Neuronal stem cell (in vitro differentiated cells): Measurements from ENCODE around the gene FECH.

ENCODE experiments used
- DNase-seq: peaks from one replicate; pipeline ENCODE4 v3.0.0-alpha.2; 2013; ENCODE audit warnings: low spot score
- H2AFZ ChIP-seq: one replicate; pipeline ENCODE4 v1.6.1; 2013; ENCODE audit warnings: mild to moderate bottlenecking, low read length, inconsistent platforms
- H2AK5ac ChIP-seq: 2 replicates; pipeline ENCODE4 v1.6.1; 2013; ENCODE audit warnings: low read depth, mild to moderate bottlenecking, inconsistent platforms, low read length, moderate library complexity, mixed read lengths
- H2BK120ac ChIP-seq: 2 replicates; pipeline ENCODE4 v1.6.1; 2013; ENCODE audit warnings: low read depth, mild to moderate bottlenecking, inconsistent platforms, low read length, moderate library complexity, mixed read lengths
- H2BK12ac ChIP-seq: one replicate; pipeline ENCODE4 v1.6.1; 2013; ENCODE audit warnings: low read length, inconsistent platforms
- H2BK15ac ChIP-seq: 2 replicates; pipeline ENCODE4 v1.6.1; 2013; ENCODE audit warnings: mild to moderate bottlenecking, low read length, inconsistent platforms, mixed read lengths
- H2BK5ac ChIP-seq: one replicate; pipeline ENCODE4 v1.6.1; 2013; ENCODE audit warnings: inconsistent platforms, mild to moderate bottlenecking, low read length, moderate library complexity
- H3K14ac ChIP-seq: one replicate; pipeline ENCODE4 v1.6.1; 2013; ENCODE audit warnings: low read length, inconsistent platforms
- H3K18ac ChIP-seq: 2 replicates; pipeline ENCODE4 v1.6.1; 2013; ENCODE audit warnings: low read length, inconsistent platforms
- H3K23ac ChIP-seq: 2 replicates; pipeline ENCODE4 v1.6.1; 2013; ENCODE audit warnings: low read depth, mild to moderate bottlenecking, mixed read lengths, low read length, inconsistent platforms; ENCODE audit not compliant: poor library complexity
- H3K27ac ChIP-seq: replicated peaks from 3 replicates; pipeline ENCODE4 v1.5.1; 2013; ENCODE audit warnings: low read length, inconsistent platforms
- H3K27me3 ChIP-seq, 3 experiments: 2 replicates each; pipeline ENCODE4 v1.6.1; 2013; ENCODE audit warnings: low read length in 3 of 3, mild to moderate bottlenecking in 2 of 3, inconsistent platforms in 1 of 3, low read depth in 1 of 3, mixed read lengths in 1 of 3, moderate library complexity in 1 of 3; ENCODE audit not compliant: control insufficient read depth in 3 of 3, insufficient read depth in 3 of 3
- H3K36me3 ChIP-seq, 2 donors: replicated peaks in 1 of 2; 2 replicates each; pipeline ENCODE4 v1.6.1; 2013; ENCODE audit warnings: low read length in 2 of 2; ENCODE audit not compliant: control insufficient read depth in 2 of 2, insufficient read depth in 2 of 2
- H3K4ac ChIP-seq: 2 replicates; pipeline ENCODE4 v1.6.1; 2013; ENCODE audit warnings: inconsistent platforms, mild to moderate bottlenecking, low read length, moderate library complexity
- H3K4me1 ChIP-seq, 2 donors: 1 replicate in 1 of 2; 2 replicates in 1 of 2; pipeline ENCODE4 v1.6.1; 2013; ENCODE audit warnings: low read length in 2 of 2, low read depth in 1 of 2; ENCODE audit not compliant: control insufficient read depth in 2 of 2, insufficient read depth in 1 of 2
- H3K4me2 ChIP-seq: one replicate; pipeline ENCODE4 v1.6.1; 2013; ENCODE audit warnings: mild to moderate bottlenecking, low read length, inconsistent platforms; ENCODE audit not compliant: insufficient read depth, poor library complexity, severe bottlenecking
- H3K4me3 ChIP-seq, 2 donors: 2 replicates each; pipeline ENCODE4 v1.5.1; 2013; ENCODE audit warnings: low read length in 2 of 2, mild to moderate bottlenecking in 2 of 2, inconsistent platforms in 1 of 2, moderate library complexity in 1 of 2
- H3K79me1 ChIP-seq: one replicate; pipeline ENCODE4 v1.6.1; 2013; ENCODE audit warnings: low read depth, mild to moderate bottlenecking, inconsistent platforms, low read length, moderate library complexity
- H3K9ac ChIP-seq: one replicate; pipeline ENCODE4 v1.6.1; 2013; ENCODE audit warnings: mild to moderate bottlenecking, low read depth, low read length, inconsistent platforms; ENCODE audit not compliant: poor library complexity
- H3K9me3 ChIP-seq, 2 donors: replicated peaks in 1 of 2; 2 replicates each; pipeline versions ENCODE3 to v1.6.1; 2013; ENCODE audit warnings: low read length in 2 of 2, mild to moderate bottlenecking in 2 of 2, inconsistent platforms in 1 of 2, low read depth in 1 of 2, mixed read lengths in 1 of 2, moderate library complexity in 1 of 2; ENCODE audit not compliant: control insufficient read depth in 2 of 2, insufficient read depth in 1 of 2
- H4K8ac ChIP-seq: one replicate; pipeline ENCODE4 v1.6.1; 2013; ENCODE audit warnings: low read depth, mild to moderate bottlenecking, inconsistent platforms, low read length, moderate library complexity
- H4K91ac ChIP-seq: one replicate; pipeline ENCODE4 v1.6.1; 2013; ENCODE audit warnings: low read length, low read depth, mild to moderate bottlenecking, inconsistent platforms; ENCODE audit not compliant: poor library complexity
- WGBS, 2 donors: extraction: QIAGEN DNeasy Blood & Tissue Kit; methylation state at CpG; one replicate each; pipeline ENCODE4 v1.1.7; 2013; ENCODE audit warnings: missing lambda C conversion rate in 2 of 2, mixed read lengths in 1 of 2; ENCODE audit not compliant: insufficient read length in 2 of 2, insufficient replicate concordance in 1 of 2; ENCODE audit errors: extremely low coverage in 2 of 2; 5-methylcytosine and 5-hydroxymethylcytosine counted together

FECH gene

DNA sequence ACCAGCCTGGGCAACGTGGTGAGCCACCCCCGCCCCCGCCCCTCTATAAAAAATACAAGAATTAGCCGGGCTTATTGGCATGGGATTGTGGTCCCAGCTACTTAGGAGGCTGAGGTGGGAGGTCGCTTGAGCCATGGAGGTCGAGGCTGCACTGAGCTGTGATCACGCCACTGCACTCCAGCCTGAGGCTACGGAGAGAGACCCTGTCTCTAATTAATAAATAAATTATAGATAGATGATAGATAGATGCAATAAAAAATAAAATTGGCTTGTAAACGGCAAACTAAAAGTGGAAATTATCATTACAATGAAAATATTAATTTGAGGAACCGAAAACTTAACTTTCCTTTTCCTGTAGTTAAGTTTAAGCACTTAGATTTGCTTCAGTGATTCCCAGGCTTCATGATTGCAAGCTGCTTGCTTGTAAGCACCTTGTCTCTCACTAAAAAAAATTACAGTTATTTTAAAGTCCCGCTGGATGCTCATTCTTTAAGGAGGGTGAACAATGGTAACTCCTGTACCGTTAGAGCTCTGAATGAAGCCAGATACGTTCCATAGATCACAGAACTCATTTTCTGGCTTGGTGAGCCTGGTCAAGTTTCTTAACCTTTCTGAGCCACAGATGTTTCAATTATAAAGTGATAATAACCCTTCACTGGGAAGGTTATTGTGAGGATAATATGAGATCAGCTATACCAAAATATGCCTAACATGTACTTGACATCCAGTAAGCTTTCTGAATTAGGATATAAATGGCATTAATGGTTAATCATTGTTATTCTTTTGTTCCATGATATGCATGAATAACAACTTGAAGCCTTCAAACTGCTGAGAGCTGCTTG lies 44.5 kb upstream of the FECH start:
- Histone ChIP-seq H3K18ac (no peak overlapping the region), H3K9ac (no peak overlapping the region), H3K9me3 (peaks cover 2 to 3% of the 10 kb centered on the region in 2 donors), H3K79me1 (no peaks in the 10 kb centered on the region), H3K36me3 (peaks cover 0 to 3% of the 10 kb centered on the region in 2 donors), H3K4me3 (peak overlapping the region; percentile 52 to 81), H2BK12ac (no peak overlapping the region), H3K4me1 (peaks cover 2 to 4% of the 10 kb centered on the region in 2 donors), H2BK120ac (no peak overlapping the region), H4K8ac (no peak overlapping the region), H2AK5ac (no peak overlapping the region), H2BK5ac (no peak overlapping the region), H3K4me2 (peak overlapping the region; percentile 51), H4K91ac (no peak overlapping the region), H2BK15ac (no peak overlapping the region), H3K4ac (no peak overlapping the region), H3K27me3 (no peaks in the 10 kb centered on the region), H3K27ac (no peak overlapping the region), H3K14ac (no peak overlapping the region), H2AFZ (peak overlapping the region; percentile 95), H3K23ac (no peak overlapping the region)
- WGBS, 2 donors = no CpG with 5 or more reads among the region's 13 CpGs
- no peak for DNase-seq

- H2BK5ac ChIP-seq = no peak overlapping the region
- peaks cover 2 to 3% of the 10 kb centered on the region in 2 donors for H3K9me3 ChIP-seq
- no peak overlapping the region for H3K14ac ChIP-seq
- H2BK12ac ChIP-seq = no peak overlapping the region
- H3K79me1 ChIP-seq = no peaks in the 10 kb centered on the region
- no peaks in the 10 kb centered on the region for H3K27me3 ChIP-seq
- H2AK5ac ChIP-seq = no peak overlapping the region
- no peak overlapping the region for H2BK15ac ChIP-seq
- no peak overlapping the region for H4K91ac ChIP-seq
- H3K18ac ChIP-seq = peak overlapping the region; percentile 95
- peak overlapping the region; percentile 79 for H3K9ac ChIP-seq
- no CpG with 5 or more reads among the region's 52 CpGs for WGBS, 2 donors
- H4K8ac ChIP-seq = no peak overlapping the region
- H3K4me3 ChIP-seq = peak overlapping the region; percentile 52 to 81
- H3K4me2 ChIP-seq = peak overlapping the region; percentile 56
- H3K4ac ChIP-seq = no peak overlapping the region
- H2BK120ac ChIP-seq = no peak overlapping the region
- H2AFZ ChIP-seq = peak overlapping the region; percentile 95
- peak overlapping the region; percentile 85 for H3K23ac ChIP-seq
- DNase-seq = peak; percentile 82
- H3K27ac ChIP-seq = peak overlapping the region; percentile 45
- peaks cover 2 to 4% of the 10 kb centered on the region in 2 donors for H3K4me1 ChIP-seq
- H3K36me3 ChIP-seq = peaks cover 0 to 3% of the 10 kb centered on the region in 2 donors
These were observed 43.7 kb upstream of the FECH start for GRCh38 chr18:57630002-57630753.

DNA sequence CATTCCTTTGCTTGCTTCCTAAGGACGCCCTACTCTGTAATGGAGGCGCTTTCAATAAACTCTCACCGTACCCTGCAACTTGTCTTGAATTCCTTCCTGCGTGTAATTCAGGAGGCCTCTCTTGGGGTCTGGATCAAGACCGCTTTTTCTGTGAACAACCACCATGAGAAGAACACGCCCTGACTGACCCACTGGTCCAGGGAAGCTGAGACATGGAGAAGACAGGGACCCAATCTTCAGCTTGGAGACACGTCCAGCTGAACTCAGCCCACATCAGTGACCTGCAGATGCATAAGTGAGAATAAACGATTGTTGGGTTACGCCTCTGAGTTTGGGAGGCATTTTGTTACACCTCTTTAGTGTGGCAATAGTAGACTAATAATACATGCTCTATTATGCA lies 42.9 kb upstream of the FECH start:
- WGBS, 2 donors = no CpG with 5 or more reads among the region's 9 CpGs

DNA sequence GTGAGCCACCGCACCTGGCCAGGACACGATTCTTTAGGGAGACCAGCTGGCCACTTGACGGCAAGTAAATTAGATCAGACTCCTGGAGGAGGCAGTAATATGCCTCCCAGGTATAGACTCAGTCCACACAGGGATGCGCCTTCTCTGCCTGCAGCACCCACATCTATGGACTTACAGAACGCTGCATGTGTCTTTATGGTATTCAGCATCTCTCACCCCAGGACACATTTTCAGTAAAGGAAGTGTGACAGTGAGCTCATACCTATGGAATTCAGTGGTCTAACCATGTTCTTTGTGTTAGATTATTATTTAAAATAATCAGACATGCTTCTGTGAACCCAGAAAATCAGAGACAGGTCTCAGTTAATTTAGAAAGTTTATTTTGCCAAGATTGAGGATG lies 41.0 kb upstream of the FECH start:
- no peaks in the 10 kb centered on the region for H3K79me1 ChIP-seq
- no peak overlapping the region for H2BK5ac ChIP-seq
- H3K14ac ChIP-seq = no peak overlapping the region
- H3K4me3 ChIP-seq = no peak overlapping the region
- H2BK120ac ChIP-seq = no peak overlapping the region
- peak overlapping the region; percentile 54 for H2AFZ ChIP-seq
- peaks cover 0 to 3% of the 10 kb centered on the region in 2 donors for H3K36me3 ChIP-seq
- no peak overlapping the region for H3K27ac ChIP-seq
- DNase-seq = no peak
- H3K27me3 ChIP-seq = no peaks in the 10 kb centered on the region
- H3K4me1 ChIP-seq = peaks cover 2 to 4% of the 10 kb centered on the region in 2 donors
- no peak overlapping the region for H4K8ac ChIP-seq
- H4K91ac ChIP-seq = no peak overlapping the region
- no peak overlapping the region for H3K4ac ChIP-seq
- peaks cover 2 to 3% of the 10 kb centered on the region in 2 donors for H3K9me3 ChIP-seq
- no peak overlapping the region for H3K9ac ChIP-seq
- no peak overlapping the region for H2BK15ac ChIP-seq
- H2AK5ac ChIP-seq = no peak overlapping the region
- no peak overlapping the region for H3K23ac ChIP-seq
- no peak overlapping the region for H3K4me2 ChIP-seq
- WGBS, 2 donors = no CpG with 5 or more reads among the region's 5 CpGs
- H2BK12ac ChIP-seq = no peak overlapping the region
- H3K18ac ChIP-seq = no peak overlapping the region

More for the DNA sequence above, 42.9 kb upstream of the FECH start:
- H2AFZ ChIP-seq = peak overlapping the region; percentile 95
- H3K23ac ChIP-seq = no peak overlapping the region
- no peak overlapping the region for H2BK15ac ChIP-seq
- no peak overlapping the region for H3K14ac ChIP-seq
- H3K9me3 ChIP-seq = peaks cover 2 to 3% of the 10 kb centered on the region in 2 donors
- no peak overlapping the region for H3K18ac ChIP-seq
- H3K27me3 ChIP-seq = no peaks in the 10 kb centered on the region
- peak overlapping the region; percentile 3 for H4K91ac ChIP-seq
- H3K4ac ChIP-seq = peak overlapping the region; percentile 13
- no peak overlapping the region for H3K9ac ChIP-seq
- H2BK5ac ChIP-seq = no peak overlapping the region
- no peak overlapping the region for H2BK120ac ChIP-seq
- peaks cover 2 to 4% of the 10 kb centered on the region in 2 donors for H3K4me1 ChIP-seq
- no peaks in the 10 kb centered on the region for H3K79me1 ChIP-seq
- no peak overlapping the region for H2BK12ac ChIP-seq
- peaks cover 0 to 3% of the 10 kb centered on the region in 2 donors for H3K36me3 ChIP-seq
- H4K8ac ChIP-seq = no peak overlapping the region
- H3K4me2 ChIP-seq = peak overlapping the region; percentile 56
- H2AK5ac ChIP-seq = no peak overlapping the region
- no peak for DNase-seq
- peak overlapping the region in 1 of 2 donors; percentile 52 for H3K4me3 ChIP-seq
- H3K27ac ChIP-seq = no peak overlapping the region
